Femur (tissue), 1 donor: ENCODE results near the gene PRF1.
A peak's percentile ranks its signal among the peaks of the same experiment; 100 is the strongest.
"Not testable (repeated sequence)": the region's sequence is repeated elsewhere in the genome, so short reads cannot be mapped to it uniquely, and the experiment has no call there.

Experiments
- DNase-seq: peaks from one replicate; pipeline ENCODE4 v3.0.0-alpha.2; 2017

Gene PRF1

DNA sequence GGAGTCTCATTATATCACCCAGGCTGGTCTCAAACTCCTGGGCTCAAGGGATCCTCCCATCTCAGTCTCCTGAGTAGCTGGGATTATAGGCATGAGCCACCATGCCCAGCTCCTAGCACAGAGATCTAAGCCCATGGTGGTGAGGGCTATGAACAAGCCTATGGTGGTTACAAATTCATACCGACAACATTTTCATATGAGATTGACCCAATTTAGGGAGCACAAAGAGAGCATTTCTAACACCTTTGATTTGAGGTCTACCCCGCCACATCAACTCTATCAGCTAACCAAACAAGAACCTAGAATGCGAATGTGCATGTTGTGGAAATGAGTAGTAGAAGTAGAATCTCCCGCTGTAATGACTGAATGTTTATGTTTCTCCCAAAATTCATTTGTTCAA lies 14.2 kb upstream of the PRF1 start:
- DNase-seq, result no peak

DNA sequence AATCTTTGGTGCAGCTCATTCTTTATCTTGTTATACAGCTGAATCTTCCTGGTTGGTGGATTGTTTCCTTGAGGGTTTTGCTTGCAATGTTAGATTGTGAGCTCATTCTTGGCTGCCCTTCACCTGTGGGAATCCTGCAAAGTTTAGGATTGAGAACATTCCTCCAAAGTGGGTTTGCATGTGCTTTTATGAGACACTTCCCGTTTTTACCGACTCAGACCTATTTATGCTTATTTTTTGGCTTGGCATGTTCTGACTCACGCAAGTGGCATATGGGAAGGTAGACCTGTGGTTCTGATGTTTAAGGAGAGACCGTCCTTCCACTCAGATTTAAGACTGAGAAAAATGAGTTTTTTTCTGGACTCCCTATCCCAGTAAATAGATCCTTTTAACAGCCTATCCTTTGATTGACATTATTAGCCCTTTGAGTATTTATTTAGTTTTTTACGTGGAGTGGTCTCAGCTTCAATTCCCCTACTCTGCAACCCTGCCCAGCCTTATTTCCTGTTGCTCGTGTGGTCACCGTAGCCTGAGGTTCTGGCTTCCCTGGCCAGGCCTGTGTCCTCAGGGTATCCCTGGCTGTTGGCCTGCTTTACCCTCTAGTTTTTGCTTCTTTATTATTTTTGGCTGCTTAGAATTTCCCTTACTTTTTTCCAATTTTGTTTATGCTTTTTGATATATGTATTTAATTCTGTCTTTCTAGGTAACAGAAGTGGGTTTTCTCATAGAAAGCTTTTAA lies 13.4 kb upstream of the PRF1 start:
- peak; percentile 61 for DNase-seq

DNA sequence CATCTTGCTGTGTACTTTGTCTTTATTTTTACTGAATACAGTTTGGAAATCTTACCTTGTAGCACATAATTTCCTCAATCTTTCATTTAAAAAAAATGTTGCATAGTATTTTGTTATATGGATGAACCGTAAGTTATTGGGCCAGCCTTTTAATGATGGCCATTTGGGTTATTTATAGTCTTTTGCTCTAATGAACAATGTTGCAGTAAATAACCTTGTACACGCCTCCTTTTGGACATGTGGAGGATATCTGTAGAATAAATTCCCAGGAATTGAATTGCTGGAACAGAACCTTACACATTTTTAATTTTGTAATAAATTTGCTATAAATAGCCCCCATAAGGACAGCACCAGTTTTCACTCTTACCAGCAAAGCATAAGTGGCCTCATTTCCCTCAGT lies 12.7 kb upstream of the PRF1 start:
- no peak for DNase-seq

DNA sequence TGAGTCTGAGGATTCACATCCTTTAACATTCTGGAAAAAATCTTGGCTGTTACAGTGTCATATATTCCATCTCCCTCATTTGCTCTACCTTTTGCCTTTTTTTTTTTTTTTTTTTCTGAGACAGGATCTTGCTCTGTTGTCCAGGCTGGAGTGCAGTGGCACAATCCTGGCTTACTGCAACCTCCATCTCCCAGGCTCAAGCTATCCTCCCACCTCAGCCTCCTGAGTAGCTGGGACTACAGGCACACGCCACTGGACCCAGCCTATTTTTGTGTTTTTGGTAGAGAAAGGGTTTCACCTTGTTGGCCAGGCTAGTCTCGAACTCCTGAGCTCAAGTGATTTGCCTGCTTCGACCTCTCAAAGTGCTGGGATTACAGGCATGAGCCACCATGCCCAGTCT lies 11.8 kb upstream of the PRF1 start:
- DNase-seq, result not testable (repeated sequence)

DNA sequence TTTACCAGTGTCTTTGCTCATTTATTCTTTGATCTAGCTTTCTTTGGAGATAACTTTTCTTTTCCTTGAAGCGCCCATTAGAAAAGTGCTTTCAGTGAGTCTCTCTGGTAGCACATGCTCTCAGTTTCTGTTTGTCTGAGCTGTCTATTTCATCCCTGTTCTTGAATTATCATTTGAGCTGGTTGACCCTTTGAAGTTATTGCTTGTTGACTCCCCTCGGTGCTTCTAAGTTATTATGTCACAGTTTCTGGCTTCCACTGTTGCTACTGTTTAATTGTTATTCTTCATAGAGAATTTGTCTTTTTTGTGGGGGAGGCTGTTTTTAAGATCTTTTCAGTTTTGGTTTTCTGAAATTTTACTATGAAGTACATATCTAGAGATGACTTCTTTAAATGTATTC lies 11.4 kb upstream of the PRF1 start:
- DNase-seq, result no peak

DNA sequence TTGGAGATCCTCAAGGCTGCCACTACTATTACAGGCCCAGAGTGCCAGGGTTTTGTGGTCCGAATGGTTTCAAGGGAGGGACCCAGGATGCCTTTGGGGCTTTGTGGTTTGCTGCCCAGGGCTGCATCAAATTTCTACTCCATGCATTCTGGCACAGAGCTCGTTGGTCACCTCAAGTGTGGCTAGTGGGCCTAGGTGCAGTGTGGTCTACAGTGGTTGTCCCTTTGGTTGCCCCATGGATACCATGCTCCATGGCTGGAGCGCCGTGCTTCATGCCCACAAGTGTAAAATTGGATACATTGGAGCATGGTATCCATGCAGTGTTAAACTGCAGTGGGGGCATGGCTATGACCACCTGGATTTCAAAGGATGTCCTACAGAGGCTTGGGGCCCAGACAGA lies 5.4 kb upstream of the PRF1 start:
- peak; percentile 30 for DNase-seq

DNA sequence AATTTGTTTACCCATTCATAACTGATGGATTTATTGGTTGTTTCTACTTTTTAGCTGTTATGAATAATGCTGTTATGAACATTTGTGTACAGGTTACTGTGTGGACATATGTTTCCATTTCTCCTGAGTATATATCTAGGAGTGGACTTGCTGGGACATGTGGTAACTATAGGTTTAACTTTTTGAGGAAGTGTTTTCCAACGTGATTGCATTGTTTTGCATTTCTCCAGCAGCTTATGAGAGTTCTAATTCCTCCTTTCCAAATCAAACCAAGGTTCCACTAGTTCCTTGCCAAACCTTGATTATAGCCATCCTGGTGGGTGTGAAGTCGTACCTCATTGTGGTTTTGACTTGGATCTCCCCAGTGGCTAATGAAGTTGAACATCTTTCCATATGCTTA lies 2.6 kb upstream of the PRF1 start:
- DNase-seq, result no peak

DNA sequence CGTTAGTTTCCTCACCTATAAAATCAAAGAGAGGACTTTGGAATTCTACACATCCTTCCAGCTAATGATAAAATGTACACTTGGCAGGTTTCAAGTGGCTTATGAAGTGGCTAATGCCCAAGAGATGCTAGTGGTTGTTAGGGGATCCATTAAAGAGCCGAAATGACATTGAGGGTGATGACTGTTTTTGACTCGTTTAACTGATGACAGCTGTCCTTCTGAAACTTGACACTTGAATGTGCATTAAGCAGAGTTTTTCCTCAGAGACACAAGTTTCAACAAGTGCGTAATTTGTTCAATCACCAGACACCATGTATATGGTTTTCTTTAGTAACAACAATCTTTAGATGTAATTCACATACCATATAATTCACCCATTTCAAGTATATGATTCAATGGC lies 1.6 kb upstream of the PRF1 start:
- DNase-seq, result no peak

DNA sequence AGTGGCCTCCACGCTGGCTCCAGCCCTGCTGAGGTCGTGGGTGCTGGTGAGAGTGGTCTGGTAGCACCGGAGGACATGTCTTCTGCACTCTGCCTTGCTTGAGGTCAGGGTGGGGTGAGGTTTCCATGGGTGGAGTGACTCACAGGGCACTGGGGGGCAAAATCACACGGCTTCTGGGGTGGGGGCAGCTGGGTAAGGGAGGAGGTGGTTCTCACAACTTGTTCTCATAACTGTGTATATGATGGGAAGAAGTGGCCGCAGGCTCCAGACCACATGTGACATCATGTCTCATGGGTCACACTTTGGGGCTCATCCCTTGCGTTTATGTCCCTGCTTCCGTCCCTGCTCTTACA lies 884 bp upstream of the PRF1 start:
- peak; percentile 30 for DNase-seq

DNA sequence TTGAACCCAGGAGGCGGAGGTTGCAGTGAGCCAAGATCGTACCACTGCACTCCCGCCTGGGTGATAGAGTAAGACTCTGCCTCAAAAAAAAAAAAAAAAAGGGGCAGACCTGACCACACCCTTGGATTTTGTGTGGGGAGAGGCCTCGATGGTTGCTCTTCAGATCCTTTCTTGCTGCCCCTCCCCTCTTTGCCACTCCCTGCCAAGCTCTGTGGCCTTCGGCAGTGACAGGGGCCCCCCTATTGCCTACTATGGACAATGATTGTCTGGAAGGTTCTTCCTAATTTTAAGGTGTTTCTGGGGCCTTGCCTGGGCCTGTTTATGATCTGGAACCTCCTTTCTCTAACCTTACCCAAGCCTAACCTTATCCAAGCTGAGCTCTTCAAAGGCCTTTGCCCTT lies 795 bp downstream of the PRF1 start:
- no peak for DNase-seq

DNA sequence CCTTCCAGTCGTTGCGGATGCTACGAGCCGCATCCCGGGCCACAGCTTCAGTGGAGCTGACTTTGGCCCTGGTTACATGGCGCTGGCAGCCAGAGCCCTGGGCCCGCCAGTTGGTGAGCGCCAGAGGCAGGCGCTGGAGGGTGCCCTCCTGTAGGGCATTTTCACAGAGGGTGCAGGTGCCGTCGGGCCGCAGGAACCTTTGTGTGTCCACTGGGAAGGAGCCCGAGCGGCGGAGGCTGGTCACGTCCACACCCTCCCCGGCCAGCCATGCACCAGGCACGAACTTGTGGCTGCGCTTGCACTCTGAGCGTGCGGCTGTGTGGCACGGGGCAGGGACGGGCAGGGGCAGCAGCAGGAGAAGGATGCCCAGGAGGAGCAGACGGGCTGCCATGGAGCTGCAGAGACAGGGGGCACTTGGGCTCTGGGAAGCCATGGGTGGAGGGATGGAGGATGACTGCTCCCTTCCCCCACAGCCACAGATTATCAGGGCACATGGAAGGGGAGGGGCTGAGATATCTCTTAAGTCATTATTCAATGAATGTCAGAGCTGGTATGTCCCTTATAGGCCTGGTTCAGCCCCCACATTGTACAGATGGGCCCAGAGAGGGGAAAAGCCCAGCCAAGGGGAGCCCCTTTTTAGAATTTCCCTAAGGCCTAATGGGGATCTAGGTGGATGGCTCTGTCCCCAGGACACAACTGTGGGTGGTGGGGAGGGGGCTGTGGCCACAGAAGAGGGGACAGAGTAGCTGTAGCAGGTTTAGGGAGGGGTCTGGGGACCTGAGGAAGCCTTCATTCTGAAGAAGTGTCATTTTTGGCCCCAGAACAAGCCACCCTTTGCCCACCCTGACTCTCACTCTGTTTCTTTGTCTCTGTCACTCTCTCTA lies 1.8 kb downstream of the PRF1 start:
- no peak for DNase-seq

DNA sequence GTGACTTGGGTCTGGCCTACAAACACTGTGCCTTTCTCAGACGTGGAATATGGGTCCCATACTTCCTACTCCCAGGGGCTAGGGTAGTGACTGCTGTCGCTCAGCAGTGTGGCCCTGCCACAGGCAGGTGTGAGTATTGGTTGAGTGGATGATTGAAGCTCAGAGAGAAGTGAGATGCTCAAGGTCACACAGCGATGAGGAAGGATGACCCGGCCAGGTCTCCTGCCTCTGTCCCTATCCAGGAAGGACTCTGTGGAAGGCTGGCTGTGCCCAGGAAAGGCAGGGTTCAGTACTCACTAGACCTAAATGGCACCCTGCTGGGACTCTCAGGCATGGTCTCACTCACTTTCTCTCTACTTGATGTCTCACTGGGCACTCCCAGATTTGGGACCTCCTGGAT lies 2.8 kb downstream of the PRF1 start:
- no peak for DNase-seq

DNA sequence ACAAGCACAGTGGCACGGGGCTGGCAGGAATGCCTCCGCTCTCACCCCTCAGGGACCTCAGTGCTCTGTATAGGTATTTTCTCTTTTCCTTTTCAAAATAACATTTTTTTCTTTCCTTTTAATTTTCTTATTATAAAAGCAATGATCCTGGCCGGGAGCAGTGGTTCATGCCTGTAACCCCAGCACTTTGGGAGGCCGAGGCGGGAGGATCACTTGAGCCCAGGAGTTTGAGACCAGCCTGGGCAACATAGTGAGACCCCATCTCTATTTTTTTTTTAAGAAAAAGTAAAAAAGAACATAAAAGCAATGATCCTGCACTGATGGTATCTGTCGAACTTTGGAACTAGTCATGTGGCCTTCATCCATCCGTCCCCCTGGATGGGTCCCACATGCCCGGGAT lies 3.2 kb downstream of the PRF1 start:
- no peak for DNase-seq

DNA sequence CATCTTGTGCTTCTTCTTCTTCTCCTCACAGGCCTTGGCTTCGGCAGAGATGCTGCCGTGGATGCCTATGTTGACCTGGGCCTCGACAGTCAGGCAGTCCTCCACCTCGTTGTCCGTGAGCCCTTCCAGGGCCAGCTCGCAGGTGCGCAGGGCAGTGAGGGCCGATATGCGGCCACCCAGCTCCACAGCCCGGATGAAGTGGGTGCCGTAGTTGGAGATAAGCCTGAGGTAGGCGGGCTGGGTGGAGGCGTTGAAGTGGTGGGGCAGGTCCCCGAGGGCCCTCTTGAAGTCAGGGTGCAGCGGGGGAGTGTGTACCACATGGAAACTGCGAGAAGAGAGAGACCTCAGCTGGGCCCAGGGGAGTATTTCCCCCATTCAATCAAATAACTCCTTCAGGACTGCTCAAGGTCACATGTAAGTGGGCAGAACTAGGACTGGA lies 3.7 kb downstream of the PRF1 start:
- no peak for DNase-seq

DNA sequence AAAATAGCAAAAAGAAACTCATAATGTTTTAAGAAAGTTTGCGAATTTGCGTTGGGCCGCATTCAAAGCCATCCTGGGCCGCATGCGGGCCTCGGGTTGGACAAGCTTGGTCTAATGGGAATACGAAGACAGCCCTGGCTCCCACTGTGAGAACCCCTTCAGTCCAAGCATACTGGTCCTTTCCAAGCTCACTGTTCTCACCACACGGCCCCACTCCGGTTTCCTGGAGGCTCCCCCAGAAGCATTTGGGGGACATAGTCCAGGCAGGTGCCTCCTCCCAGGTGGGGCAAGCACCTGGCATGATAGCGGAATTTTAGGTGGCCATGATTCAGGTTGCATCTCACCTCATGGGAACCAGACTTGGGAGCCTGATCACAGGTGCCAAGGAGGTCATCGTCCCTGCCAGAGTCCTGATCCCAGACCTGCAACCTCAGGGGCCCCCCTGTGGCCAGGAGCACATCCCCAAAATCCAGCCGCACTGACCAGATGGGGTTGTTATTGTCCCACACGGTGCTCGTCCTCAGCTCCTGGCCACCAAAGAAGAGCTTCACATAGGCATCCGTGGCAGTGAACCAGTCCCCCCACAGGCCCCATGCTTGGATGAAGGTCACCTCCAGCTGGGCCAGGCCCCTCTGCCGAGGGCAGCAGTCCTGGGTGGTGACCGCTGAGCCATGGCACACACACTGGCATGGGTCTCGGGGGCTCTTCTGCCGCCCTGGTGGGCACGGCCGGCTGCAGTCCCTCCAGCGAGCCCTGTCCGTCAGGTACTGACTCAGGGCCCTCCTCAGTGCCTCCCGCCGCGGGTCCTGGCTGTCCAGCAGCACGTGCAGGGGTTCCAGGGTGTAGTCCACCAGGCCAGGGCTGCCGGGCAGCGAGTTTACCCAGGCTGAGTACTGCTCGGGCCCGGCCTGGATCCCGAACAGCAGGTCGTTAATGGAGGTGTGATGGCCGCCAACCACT lies 4.4 kb downstream of the PRF1 start:
- DNase-seq, result no peak

DNA sequence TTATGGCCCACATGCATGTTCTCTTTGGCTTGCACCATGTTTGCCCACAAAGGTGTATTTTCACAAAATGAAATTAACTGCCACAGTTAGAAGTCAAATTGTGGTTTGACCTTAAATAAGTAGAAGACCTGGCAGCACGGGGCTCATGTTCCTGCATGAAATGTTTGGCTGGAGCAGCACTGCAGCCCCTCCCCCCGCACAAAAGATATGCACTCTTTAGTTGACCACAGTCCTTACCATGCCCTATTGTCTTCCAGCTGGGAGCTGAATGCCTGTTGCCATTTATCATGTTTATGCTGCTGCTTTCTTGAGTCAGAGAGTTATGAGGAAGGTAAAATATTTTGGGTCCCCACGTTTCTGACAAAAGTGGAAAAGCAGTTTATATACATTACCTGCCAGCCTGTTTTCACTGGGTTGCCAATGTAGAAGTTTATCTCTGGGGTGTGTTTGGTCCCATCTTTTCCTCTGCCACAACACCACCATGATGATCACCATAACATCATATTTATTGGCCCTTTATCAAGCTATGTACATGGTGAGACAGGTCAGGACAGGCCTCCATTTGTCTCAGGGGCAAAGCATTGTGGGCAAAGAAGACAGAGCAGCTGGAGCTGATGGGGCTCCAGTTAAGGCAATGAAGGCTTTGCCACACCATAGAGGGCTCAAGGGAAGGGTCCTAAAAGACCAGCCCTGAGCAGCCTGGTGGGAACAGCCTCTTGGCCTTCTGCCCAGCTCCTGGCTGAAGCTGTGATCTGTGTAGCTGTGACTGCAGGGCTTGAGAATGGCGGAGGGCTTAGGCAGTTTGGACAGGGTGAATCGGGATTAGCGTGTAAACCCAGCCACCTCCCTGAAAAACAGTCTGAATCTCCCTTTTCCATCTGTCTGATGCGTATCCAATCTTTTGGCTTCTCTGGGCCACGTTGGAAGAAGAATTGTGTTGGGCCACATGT lies 5.4 kb downstream of the PRF1 start:
- DNase-seq, result peak; percentile 76

DNA sequence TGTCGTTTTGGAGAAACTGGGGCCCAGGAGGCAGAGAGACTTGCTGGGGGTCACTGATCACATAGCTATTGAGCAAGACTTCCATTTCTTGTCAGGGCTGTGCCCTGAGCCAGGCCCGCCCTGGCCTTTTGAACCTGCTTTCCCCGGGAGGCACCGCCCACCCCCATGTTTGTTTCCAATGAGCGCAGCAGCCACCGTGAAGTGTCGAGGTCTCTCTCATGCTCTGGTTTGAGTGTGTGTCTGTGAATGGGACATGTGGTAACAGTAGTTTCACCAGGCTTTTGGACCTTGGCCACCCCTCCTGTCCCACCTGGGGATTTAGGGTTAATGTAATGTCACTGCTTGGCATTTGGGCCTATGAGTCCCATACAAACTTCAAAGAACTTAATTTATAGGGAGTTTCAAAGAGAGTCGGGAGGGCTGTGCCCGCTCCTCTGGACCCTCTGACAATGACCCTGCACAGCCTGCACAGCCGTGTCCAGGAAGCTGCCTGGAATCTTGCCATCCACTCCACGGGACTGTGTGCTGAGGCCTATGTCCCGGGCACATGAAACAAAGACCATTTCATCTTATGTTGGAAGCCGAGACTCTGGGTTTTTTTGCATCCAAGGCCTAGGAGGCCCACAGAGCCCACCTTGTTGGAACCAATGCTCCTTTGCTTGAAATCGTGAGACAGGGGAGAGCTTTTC lies 6.3 kb downstream of the PRF1 start:
- peak; percentile 42 for DNase-seq

DNA sequence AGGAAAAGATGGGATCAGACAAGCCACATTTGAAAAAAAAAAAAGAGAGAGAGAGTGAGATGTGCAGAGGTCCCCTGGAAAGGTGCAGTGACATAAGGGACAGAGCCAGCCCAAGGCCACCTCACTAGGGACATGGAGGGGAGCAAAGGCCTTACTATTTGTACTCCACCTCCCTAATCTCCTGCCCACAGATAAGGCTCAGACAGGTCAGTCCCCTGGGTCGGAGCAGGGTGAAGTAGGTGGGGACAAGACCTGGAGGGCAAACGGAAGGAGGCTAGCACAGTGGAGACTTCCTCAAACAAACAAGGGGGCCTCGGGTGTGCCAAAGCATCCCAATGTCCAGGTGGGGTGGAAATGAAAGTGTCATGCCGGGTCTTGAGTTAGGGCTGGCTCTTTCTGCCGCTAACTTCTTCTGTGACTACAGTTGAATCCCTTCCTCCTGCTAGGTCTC lies 7.0 kb downstream of the PRF1 start:
- DNase-seq, result no peak

DNA sequence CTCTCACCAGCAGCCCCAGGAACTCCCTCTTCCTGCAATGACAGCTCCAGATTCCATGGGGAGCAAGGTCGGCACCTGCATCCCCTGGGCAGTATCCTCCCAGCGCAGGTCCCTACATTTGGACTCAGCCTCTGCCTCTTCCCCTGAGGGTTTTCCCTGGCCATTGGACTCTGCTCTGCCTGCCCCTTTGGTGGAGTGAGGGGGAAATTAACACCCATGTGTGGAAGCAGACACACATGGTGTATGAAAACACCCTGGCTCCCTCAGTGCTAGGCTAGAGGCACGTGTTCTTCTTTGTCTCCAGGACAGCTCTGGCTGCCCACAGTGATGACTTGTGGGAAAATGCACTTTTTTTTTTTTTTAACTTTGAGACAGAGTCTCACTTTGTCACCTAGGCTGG lies 8.4 kb downstream of the PRF1 start:
- no peak for DNase-seq

DNA sequence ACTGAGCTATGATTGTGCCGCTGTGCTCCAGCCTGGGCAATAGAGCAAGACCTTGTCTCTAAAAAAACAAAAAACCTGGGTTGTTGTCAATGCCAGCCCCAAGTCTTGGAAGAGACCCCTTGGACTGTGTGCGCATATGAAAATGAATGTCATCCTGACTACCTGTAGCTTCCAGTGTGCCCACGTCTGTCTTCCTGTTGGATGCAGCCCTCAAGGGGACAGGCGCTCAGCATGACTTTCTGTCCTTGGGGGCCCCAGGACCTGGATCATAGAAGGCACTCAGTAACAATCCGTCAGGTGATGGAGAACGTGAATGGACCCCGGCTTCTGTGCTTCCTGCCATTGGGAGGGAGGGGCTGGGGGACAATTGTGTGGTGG lies 9.0 kb downstream of the PRF1 start:
- no peak for DNase-seq

DNA sequence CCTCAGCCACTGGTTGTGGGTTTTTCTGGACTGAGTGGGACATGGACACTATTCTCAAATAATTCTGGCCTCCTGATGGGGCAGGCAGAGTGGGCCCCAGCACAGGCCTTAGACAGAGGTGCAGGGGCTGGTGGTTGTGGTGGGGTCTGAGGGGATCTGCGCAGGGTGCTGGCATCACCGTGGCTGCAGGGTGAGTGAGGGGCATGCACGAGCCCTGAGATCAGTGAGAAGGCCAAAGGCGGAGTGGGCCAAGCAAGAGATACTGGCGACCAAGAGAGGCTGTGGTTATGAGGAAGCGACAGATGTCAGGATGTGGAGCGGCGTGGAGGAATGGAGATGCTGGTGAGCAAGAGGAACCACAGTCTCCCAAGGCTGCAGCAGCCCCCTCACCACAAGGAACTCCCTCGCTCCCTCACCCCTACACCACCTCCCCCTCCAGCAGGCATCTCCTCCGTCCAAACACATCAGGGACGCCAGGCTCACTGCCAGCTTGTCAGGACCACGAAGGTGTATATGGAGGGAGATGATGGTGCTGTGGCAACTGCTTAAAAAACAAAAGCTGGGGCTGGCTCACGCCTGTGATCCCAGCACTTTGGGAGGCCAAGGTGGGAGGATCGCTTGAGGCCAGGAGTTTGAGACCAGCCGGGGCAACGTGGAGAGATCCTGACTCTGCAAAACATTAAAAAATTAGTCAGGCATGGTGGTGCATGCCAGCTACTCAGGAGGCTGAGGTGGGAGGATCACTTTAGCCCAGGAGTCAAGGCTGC lies 9.6 kb downstream of the PRF1 start:
- no peak for DNase-seq
